K562 (cell line): Measurements from ENCODE around the gene SRBD1. TPM values are rescaled to one million over a fixed set of nuclear protein-coding genes. Genes with fewer than 3 reads are reported as not detected.

Experiments
- ATAC-seq: fragments of 200-7000 bp; cut with Tn5 transposase; 3 replicates; pipeline ENCODE4 v1.9.1; 2020; ENCODE audit warnings: moderate library complexity
- BruUV-seq: library from RNA; stranded (reverse); fragments of 400-500 nt; replicated peaks from 2 replicates; lab custom pipeline; 2021; lab: Mats Ljungman, UMichigan
- CTCF ChIA-PET: fragments of 300-600 bp; formaldehyde crosslinking; extraction: SDS; loops from one replicate; lab custom pipeline; 2021; ENCODE audit warnings: low intra/inter-chr PET ratio; lab: Yijun Ruan, JAX
- POLR2A ChIA-PET: fragments of 300-600, 350-650 bp; sonication (Branson Sonifier 250); formaldehyde crosslinking; extraction: SDS; loops from one replicate; lab custom pipeline; 2021; ENCODE audit warnings: antibody characterized with exemption, inconsistent platforms; lab: Yijun Ruan, JAX
- DNase-seq, 4 experiments: peaks; one replicate each; pipeline versions ENCODE4 v3.0.0 to v3.0.0-alpha.2; 2011 to 2018; ENCODE audit warnings: low spot score in 3 of 4, mixed read lengths in 3 of 4; ENCODE audit errors: extremely low read depth in 1 of 4
- FAIRE-seq: peaks from 2 replicates; lab custom pipeline; 2011; peaks lifted over from hg19 to GRCh38; lab: Jason Lieb, UNC
- H2AFZ ChIP-seq: 2 replicates; pipeline ENCODE4 v1.6.0; 2011; ENCODE audit warnings: low read depth, low read length, control low read depth, inconsistent platforms
- H3K27ac ChIP-seq: fragments of 200-600 bp; 3 replicates; pipeline ENCODE4 v1.8.0; 2011; ENCODE audit warnings: low read depth, mild to moderate bottlenecking, control low read depth, inconsistent platforms, low read length, moderate library complexity, mixed read lengths; ENCODE audit errors: extremely low read depth
- H3K27me3 ChIP-seq, 2 experiments: fragments of 300-600 bp in 1 of 2; 2 replicates in 1 of 2; 3 replicates in 1 of 2; pipeline versions ENCODE4 v1.6.0 to v1.8.0; 2011; ENCODE audit warnings: inconsistent platforms in 2 of 2, low read length in 2 of 2, mild to moderate bottlenecking in 1 of 2, mixed read lengths in 1 of 2, moderate library complexity in 1 of 2; ENCODE audit not compliant: control insufficient read depth in 2 of 2, insufficient read depth in 2 of 2
- H3K36me3 ChIP-seq: fragments of 300-600 bp; 3 replicates; pipeline ENCODE4 v1.8.0; 2011; ENCODE audit warnings: mild to moderate bottlenecking, low read length, inconsistent platforms; ENCODE audit not compliant: control insufficient read depth, insufficient read depth
- H3K4me1 ChIP-seq, 2 experiments: fragments of 200-600 bp in 1 of 2; replicated peaks in 1 of 2; 2 replicates in 1 of 2; 3 replicates in 1 of 2; pipeline versions ENCODE4 v1.5.1 to v1.8.0; 2011; ENCODE audit warnings: inconsistent platforms in 2 of 2, low read length in 2 of 2, mild to moderate bottlenecking in 1 of 2, mixed read lengths in 1 of 2, moderate library complexity in 1 of 2; ENCODE audit not compliant: control insufficient read depth in 2 of 2, insufficient read depth in 2 of 2
- H3K4me2 ChIP-seq: 2 replicates; pipeline ENCODE4 v1.6.1; 2011; ENCODE audit warnings: low read length, control low read depth, inconsistent platforms, mixed read lengths; ENCODE audit not compliant: insufficient read depth
- H3K4me3 ChIP-seq: fragments of 200-600 bp; sonication (generic), shearing (Covaris generic); 2 replicates; pipeline ENCODE4 v1.5.1; 2016; ENCODE audit warnings: control low read depth, inconsistent platforms
- H3K79me2 ChIP-seq: fragments of 200-600 bp; 3 replicates; pipeline ENCODE4 v1.8.0; 2011; ENCODE audit warnings: low read length, inconsistent platforms; ENCODE audit not compliant: control insufficient read depth, insufficient read depth
- H3K9ac ChIP-seq, 2 experiments: 2 replicates each; pipeline versions ENCODE4 v1.6.0 to v1.6.1; 2011; ENCODE audit warnings: low read depth in 2 of 2, low read length in 2 of 2, control low read depth in 1 of 2, inconsistent platforms in 1 of 2, mild to moderate bottlenecking in 1 of 2, mixed read lengths in 1 of 2; ENCODE audit not compliant: insufficient read depth in 1 of 2
- H3K9me1 ChIP-seq: one replicate; pipeline ENCODE4 v1.6.0; 2011; ENCODE audit warnings: inconsistent platforms, mild to moderate bottlenecking, low read length, moderate library complexity; ENCODE audit not compliant: control insufficient read depth, insufficient read depth
- H3K9me3 ChIP-seq: replicated peaks from 2 replicates; pipeline ENCODE4 v1.5.1; 2011; ENCODE audit warnings: low read depth, low read length, inconsistent platforms; ENCODE audit not compliant: control insufficient read depth, insufficient read depth
- H4K20me1 ChIP-seq: replicated peaks from 2 replicates; pipeline ENCODE4 v1.6.1; 2011; ENCODE audit warnings: low read length, inconsistent platforms, mixed read lengths; ENCODE audit not compliant: control insufficient read depth, insufficient read depth
- AFF4 ChIP-seq: sonication (generic); formaldehyde crosslinking; IDR thresholded peaks from 2 replicates; pipeline ENCODE4 v1.8.0; 2023; ENCODE audit warnings: mild to moderate bottlenecking, missing genetic modification reagents
- CBX8 ChIP-seq: fragments of 200-600 bp; sonication (generic); IDR thresholded peaks from 2 replicates; pipeline ENCODE4 v1.6.1; 2012; ENCODE audit warnings: borderline replicate concordance, mixed run types, low read depth, mild to moderate bottlenecking, moderate library complexity, mixed read lengths, low read length, control low read depth, inconsistent platforms; ENCODE audit not compliant: poor library complexity, severe bottlenecking; ENCODE audit errors: extremely low read depth
- DNMT1 ChIP-seq: fragments of 450-650 bp; IDR thresholded peaks from 2 replicates; pipeline ENCODE4 v1.6.1; 2016; ENCODE audit warnings: antibody characterized with exemption, mild to moderate bottlenecking
- FOXP1 ChIP-seq: sonication (generic); formaldehyde crosslinking; IDR thresholded peaks from 2 replicates; pipeline ENCODE4 v1.8.0; 2022; ENCODE audit warnings: mild to moderate bottlenecking, missing genetic modification reagents
- HSF4 ChIP-seq: fragments of 250-450 bp; sonication (Bioruptor Pico); IDR thresholded peaks from 2 replicates; pipeline ENCODE4 v2.1.2; 2022; ENCODE audit warnings: mild to moderate bottlenecking, moderate library complexity, borderline replicate concordance
- MTA2 ChIP-seq: fragments of 450-650 bp; IDR thresholded peaks from 2 replicates; pipeline ENCODE4 v1.6.1; 2016; ENCODE audit warnings: low read depth
- NELFE ChIP-seq: IDR thresholded peaks from 2 replicates; pipeline ENCODE4 v1.6.1; 2011; ENCODE audit warnings: mild to moderate bottlenecking; ENCODE audit not compliant: insufficient read depth, insufficient read length
- NFRKB ChIP-seq: fragments of 450-650 bp; IDR thresholded peaks from 2 replicates; pipeline ENCODE4 v1.6.1; 2016; ENCODE audit warnings: low read depth
- PBX2 ChIP-seq, 2 experiments: IDR thresholded peaks in 1 of 2; conservative IDR thresholded peaks in 1 of 2; 2 replicates each; pipeline ENCODE4 v1.6.1; 2016; ENCODE audit warnings: low read depth in 2 of 2, mild to moderate bottlenecking in 1 of 2, missing compliant biosample characterization in 1 of 2, missing genetic modification characterization in 1 of 2, moderate library complexity in 1 of 2
- PPARD ChIP-seq: fragments of 250-450 bp; sonication (Bioruptor Pico); IDR thresholded peaks from 2 replicates; pipeline ENCODE4 v1.8.0; 2022; ENCODE audit warnings: inconsistent platforms, mild to moderate bottlenecking, moderate library complexity
- TAF15 ChIP-seq: fragments of 200-400 bp; formaldehyde crosslinking; IDR thresholded peaks from 2 replicates; pipeline ENCODE4 v1.6.1; 2017; ENCODE audit warnings: mild to moderate bottlenecking, low read depth, low read length, moderate library complexity
- TSC22D4 ChIP-seq: fragments of 450-650 bp; IDR thresholded peaks from 2 replicates; pipeline ENCODE4 v1.6.1; 2016; ENCODE audit warnings: missing genetic modification characterization, missing biosample characterization, control low read depth
- ZFPM2 ChIP-seq: fragments of 250-450 bp; sonication (Bioruptor Pico); IDR thresholded peaks from 2 replicates; pipeline ENCODE4 v1.5.1; 2022; ENCODE audit warnings: mild to moderate bottlenecking
- ZNF695 ChIP-seq: fragments of 450-650 bp; formaldehyde crosslinking; IDR thresholded peaks from 2 replicates; pipeline ENCODE4 v1.4.0; 2020; ENCODE audit warnings: mild to moderate bottlenecking, moderate library complexity
- WGBS: fragments of 100-300 bp; shearing (Covaris generic); methylation state at CpG from one replicate; pipeline ENCODE4 v1.1.6; 2016; ENCODE audit warnings: low coverage, mixed read lengths; ENCODE audit not compliant: insufficient coverage; ENCODE audit errors: missing lambda C conversion rate; 5-methylcytosine and 5-hydroxymethylcytosine counted together
- in situ Hi-C: fragments of 300-500 bp; cut with MboI; formaldehyde crosslinking; loops from 4 replicates; pipeline ENCODE4 v1.15.0; 2018; ENCODE audit warnings: inconsistent platforms, mixed read lengths
- intact Hi-C: fragments of 100-400 bp; cut with micrococcal nuclease; formaldehyde crosslinking; loops from 2 replicates; pipeline ENCODE4 v1.14.2; 2022
- polyA plus RNA-seq, 8 experiments: library from polyadenylated mRNA; depleted of rRNA in 4 of 8; stranded (reverse) in 5 of 8; unstranded in 3 of 8; fragments of >200 nt; fragmentation: Nextera tagmentation in 2 of 8; fragmentation: Illumina TruSeq in 1 of 8; extraction: Ambion mirVana in 2 of 8; extraction: Trizol in 1 of 8; gene quantifications; 2 replicates each; pipeline versions ENCODE4 v1.2.1 to v1.2.3, GENCODE V29; 2011 to 2014; ENCODE audit warnings: inconsistent platforms in 1 of 8, missing spikeins in 1 of 8
- total RNA-seq, 7 experiments: library from RNA; depleted of rRNA in 6 of 7; stranded (reverse); fragments of >200 nt in 6 of 7; fragmentation: Illumina TruSeq in 2 of 7; extraction: Trizol in 2 of 7; gene quantifications; 2 replicates each; pipeline versions ENCODE4 v1.2.1 to v1.2.3, GENCODE V29; 2011 to 2021; ENCODE audit warnings: low replicate concordance in 1 of 7

SRBD1 gene
- total and polyA plus RNA-seq, 9 of the 15 experiments (the other 6 are each of a cell fraction or from before 2014, with no cell fraction given): 6.9 to 23.2 (median 14.7) TPM

- in situ Hi-C loops (loop anchor here (5.0 kb wide), 2 partner anchors 129 to 289 kb away; no protein-coding TSS in a partner anchor), intact Hi-C loops (loop anchor here (10.0 kb wide), 1 partner anchor 187 kb away; no protein-coding TSS in a partner anchor)
- no peak overlapping the region for H3K4me3 ChIP-seq
- ChIA-PET POLR2A (no interaction called here), CTCF (no interaction called here)
- no peak overlapping the region for H3K9ac ChIP-seq
- no peaks in the 10 kb centered on the region for H3K79me2 ChIP-seq
- no peak overlapping the region for H3K4me2 ChIP-seq
- FAIRE-seq (no peak), ATAC-seq (no peak), DNase-seq (no peak)
- 0% methylated on average over 3 of the region's 3 CpGs for WGBS
- no peaks in the 10 kb centered on the region for H3K9me1 ChIP-seq
- H3K27me3 ChIP-seq: peaks cover 27 to 45% of the 10 kb centered on the region in 2 experiments
- no peak overlapping the region for H2AFZ ChIP-seq
- no peaks in the 10 kb centered on the region for H3K9me3 ChIP-seq
- no peak overlapping the region for H3K27ac ChIP-seq
- BruUV-seq: no TSS peak
- H3K36me3 ChIP-seq: no peaks in the 10 kb centered on the region
- H4K20me1 ChIP-seq: no peaks in the 10 kb centered on the region
- peaks cover 0 to 37% of the 10 kb centered on the region in 2 experiments; a peak in 4 of 5 replicates for H3K4me1 ChIP-seq
- no peak for TF ChIP-seq AFF4 (CRISPR knock-in tag)
- TF ChIP-seq NFRKB: no peak
- no peak for TF ChIP-seq CBX8
- TF ChIP-seq ZFPM2 (CRISPR knock-in tag): no peak
- no peak for TF ChIP-seq TAF15
- TF ChIP-seq MTA2: no peak
- no peak for TF ChIP-seq NELFE
- no peak for TF ChIP-seq HSF4 (CRISPR knock-in tag)
- no peak for TF ChIP-seq DNMT1
- TF ChIP-seq TSC22D4 (tag): no peak
- no peak for TF ChIP-seq PPARD
- no peak for TF ChIP-seq PBX2 (CRISPR knock-in tag; IDR thresholded peaks at IDR 0.05; ENCODE audit: low read depth)
- TF ChIP-seq PBX2 (tag; conservative IDR thresholded peaks at IDR 0.05; ENCODE audit: low read depth): no peak
- TF ChIP-seq ZNF695 (CRISPR knock-in tag): no peak
- no peak for TF ChIP-seq FOXP1 (CRISPR knock-in tag)
Measured at GRCh38 chr2:45647986-45648520, 37.0 kb upstream of the SRBD1 start.
